ENCODE measurements around the gene GAK.
A peak's percentile ranks its signal among the peaks of the same experiment; 100 is the strongest.
"Not testable (repeated sequence)": the region's sequence is repeated elsewhere in the genome, so short reads cannot be mapped to it uniquely, and the experiment has no call there.

The GAK gene

GRCh38 chr4:931960-932712, at the start of gene GAK, which contains the start of gene TMEM175:
Gene GAK, minus strand, starts transcription at chr4:932316. Its CDS starts 129 bp downstream, at chr4:932187.
Gene TMEM175, plus strand, starts transcription at chr4:932460. Its CDS starts 15,280 bp downstream, at chr4:947740.
- peak; percentile 94 for DNase-seq

GRCh38 chr4:978957-979701, 47.0 kb upstream of the GAK start:
- DNase-seq = peak; percentile 35

- DNase-seq = not testable (repeated sequence)
Measured at GRCh38 chr4:976016-976415, 43.9 kb upstream of the GAK start.

DNA sequence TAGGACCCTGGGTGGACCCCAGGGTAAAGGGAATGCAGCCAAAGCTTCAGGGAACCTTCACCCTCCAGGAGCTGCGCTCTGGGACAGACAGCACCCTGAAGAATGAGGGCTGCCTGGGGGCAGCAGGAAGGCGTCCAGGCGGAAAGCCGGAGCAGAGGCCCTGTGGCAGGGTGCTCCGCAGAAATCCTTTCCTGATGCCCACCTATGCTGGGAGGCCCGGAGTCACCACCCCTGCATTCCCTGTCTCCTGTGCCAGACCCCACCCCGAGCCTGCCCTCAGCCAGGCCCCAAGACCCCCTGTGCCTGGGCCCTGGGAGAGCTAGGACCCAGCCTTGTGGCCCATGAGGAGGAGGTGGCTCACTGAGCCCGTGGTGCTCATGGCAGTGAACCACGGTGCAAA, 42.6 kb upstream of the GAK start:
- DNase-seq = no peak

- peak; percentile 82 for DNase-seq
Measured at GRCh38 chr4:973431-974397, 41.6 kb upstream of the GAK start, which contains the start of gene DGKQ. Gene DGKQ, minus strand, starts transcription at chr4:973569. Its CDS starts 87 bp downstream, at chr4:973482.

GRCh38 chr4:972651-973424, 40.7 kb upstream of the GAK start:
- DNase-seq = peak; percentile 30

DNA sequence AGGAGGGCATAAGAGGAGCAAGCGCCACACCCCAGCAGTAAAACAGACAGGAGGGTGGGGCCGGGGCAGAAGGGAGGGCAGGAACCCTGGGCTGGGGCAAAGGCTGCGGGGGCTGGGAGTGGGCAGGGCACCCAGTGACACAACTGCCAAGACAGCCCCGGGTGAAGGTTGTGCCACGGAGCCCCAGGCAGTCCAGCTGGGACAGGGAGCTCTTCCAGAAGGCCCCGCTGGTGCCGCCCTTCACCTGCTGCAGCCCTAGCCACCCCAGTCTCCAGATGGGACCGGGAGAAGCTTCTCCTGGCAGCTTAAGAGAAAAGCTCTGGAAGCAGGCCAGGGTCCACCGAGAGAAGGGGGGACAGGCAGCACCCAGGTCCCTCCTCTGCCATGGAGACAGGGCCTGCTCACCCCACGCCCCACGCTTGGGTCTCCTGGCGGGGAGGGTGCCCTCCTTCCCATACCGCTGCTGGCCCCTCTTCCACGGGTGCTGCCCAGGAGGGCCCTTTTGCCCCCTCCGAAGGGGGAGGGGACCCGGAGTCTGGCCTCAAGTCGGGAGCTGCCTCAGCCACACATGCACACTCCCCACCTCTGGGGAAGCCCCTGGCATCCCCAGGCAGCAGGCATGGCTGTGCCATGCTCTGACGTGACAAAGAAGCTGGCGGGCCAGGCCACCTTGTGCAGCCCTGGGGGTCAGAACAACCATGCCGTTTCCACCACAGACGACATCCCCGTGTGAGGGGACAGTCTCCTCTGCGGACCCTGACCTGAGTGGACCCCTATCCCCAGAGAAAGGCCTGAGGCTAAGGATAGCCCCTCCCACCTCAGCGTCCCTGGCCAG, 39.8 kb upstream of the GAK start:
- no peak for DNase-seq

- peak; percentile 11 for DNase-seq
Measured at GRCh38 chr4:970854-971520, 38.9 kb upstream of the GAK start.

DNA sequence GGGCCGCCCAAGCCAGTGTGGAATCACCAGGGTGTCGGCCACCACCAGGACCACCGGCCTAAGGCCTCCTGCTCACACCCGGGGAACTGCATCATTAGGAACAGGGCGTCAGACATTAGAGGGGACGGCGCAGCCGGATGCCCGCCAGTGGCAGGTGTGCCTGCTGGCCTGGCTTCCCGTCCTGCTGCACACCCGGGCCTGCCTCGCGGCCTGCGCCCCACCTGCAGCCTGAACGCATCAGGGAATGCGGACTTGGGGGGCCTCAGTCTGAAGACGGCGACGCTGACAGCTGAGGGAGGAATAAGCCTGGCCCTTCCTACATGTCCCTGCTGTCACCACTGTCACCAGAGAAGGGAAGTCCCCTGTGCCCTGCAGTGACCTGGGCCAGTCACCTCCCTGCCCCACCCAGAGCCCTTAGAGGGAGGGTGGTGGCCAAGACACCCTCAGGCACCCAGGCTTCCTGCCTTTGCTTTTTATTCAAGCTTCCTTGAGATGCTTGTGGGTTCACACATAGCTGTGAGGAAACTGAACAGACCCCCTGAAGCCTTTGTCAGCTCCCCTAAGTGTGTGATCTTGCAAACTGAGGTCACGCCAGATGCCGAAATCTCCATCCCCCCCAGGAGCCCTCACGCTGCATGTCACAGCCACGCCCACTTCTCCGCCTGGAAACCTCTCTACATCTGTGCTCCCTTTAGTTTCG, 38.1 kb upstream of the GAK start:
- no peak for DNase-seq

- no peak for DNase-seq
Measured at GRCh38 chr4:968621-969394, 36.7 kb upstream of the GAK start.

- DNase-seq = no peak
Measured at GRCh38 chr4:968221-968620, 36.1 kb upstream of the GAK start.

- DNase-seq = no peak
Measured at GRCh38 chr4:967113-968104, 35.3 kb upstream of the GAK start.

GRCh38 chr4:966266-967112, 34.4 kb upstream of the GAK start:
- no peak for DNase-seq

DNA sequence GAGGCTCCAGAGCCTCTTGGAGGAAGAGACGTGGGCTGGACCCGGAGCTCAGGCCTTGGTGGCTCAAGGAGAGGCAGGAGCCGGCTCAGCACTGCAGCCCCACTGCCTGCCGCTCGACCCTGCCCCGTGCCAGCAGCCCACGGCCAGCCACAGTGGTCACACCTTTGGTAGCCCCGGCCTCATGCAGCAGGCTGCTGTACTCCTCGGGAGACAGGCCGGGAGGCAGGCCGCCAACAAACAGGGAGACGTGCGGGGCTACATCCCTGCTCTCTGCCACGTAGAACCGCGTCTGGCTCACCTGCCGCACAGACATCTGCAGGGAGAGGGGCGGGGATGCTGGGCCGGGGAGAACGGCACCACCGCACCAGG, 33.6 kb upstream of the GAK start:
- DNase-seq = no peak

- DNase-seq = no peak
Measured at GRCh38 chr4:965048-965765, 33.1 kb upstream of the GAK start.

- no peak for DNase-seq
Measured at GRCh38 chr4:964346-965025, 32.4 kb upstream of the GAK start.

All from EL (cell line).